ENCODE measurements around the gene ATF6B. TPM values are rescaled to one million over a fixed set of nuclear protein-coding genes. Genes with fewer than 3 reads are reported as not detected.
"Not testable (repeated sequence)": the region's sequence is repeated elsewhere in the genome, so short reads cannot be mapped to it uniquely, and the experiment has no call there.

Gene ATF6B
- total RNA-seq, 1 donor from 2014 or later = 80.1 TPM

- no peaks in the 10 kb centered on the region for H3K4me1 Mint-ChIP-seq (ENCODE audit: low read depth)
- DNase-seq (ENCODE audit: low spot score) = no peak
- no peak overlapping the region for H3K4me3 Mint-ChIP-seq
- intact Hi-C loops (cut with micrococcal nuclease) = no loop called here
- peaks cover 22% of the 10 kb centered on the region for H3K27me3 Mint-ChIP-seq (ENCODE audit: insufficient read depth)
- no peak overlapping the region for H3K27ac Mint-ChIP-seq
- no peaks in the 10 kb centered on the region for H3K9me3 Mint-ChIP-seq
- H3K36me3 Mint-ChIP-seq (ENCODE audit: low read depth) = no peaks in the 10 kb centered on the region
Observed at GRCh38 chr6:32105433-32105832, 22.6 kb downstream of the ATF6B start.

DNA sequence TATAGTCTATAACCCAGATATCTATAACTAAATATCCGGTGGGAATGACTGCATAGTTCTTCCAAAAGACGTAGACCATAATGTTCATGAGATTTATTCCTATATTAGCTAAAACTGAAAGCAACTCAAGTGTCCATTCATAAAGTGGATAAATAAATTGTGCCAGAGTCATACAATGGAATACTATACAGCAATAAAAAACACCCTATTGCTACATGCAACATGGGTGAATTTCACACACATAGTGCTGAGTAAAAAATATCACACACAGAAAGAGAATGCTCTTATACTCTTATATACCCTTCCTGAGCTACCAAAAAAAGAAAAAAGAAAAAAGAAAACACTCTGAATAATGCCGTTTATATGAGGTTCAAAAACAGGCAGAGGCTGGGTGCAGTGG lies 25.8 kb downstream of the ATF6B start:
- Mint-ChIP-seq H3K9me3 (no peaks in the 10 kb centered on the region), H3K36me3 (ENCODE audit: low read depth) (no peaks in the 10 kb centered on the region), H3K27me3 (ENCODE audit: insufficient read depth) (peaks cover 14% of the 10 kb centered on the region), H3K4me1 (ENCODE audit: low read depth) (no peaks in the 10 kb centered on the region), H3K4me3 (no peak overlapping the region), H3K27ac (no peak overlapping the region)
- intact Hi-C loops (cut with micrococcal nuclease) = no loop called here
- no peak for DNase-seq (ENCODE audit: low spot score)

DNA sequence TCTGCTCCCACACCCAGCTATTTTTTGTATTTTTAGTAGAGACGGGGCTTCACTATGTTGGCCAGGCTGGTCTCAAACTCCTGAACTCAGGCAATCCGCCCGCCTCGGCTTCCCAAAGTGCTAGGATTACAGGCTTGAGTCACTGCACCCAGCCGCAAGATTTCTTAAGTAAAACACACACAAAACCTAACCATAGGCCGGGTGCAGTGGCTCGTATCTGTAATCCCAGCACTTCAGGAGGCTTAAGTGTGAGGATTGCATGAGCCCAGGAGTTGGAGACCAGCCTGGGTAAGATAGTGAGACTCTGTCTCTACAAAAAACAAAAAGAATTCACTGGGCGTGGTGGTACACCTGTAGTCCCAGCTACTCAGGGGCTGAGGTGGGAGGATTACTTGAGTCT lies 27.8 kb downstream of the ATF6B start:
- H3K4me1 Mint-ChIP-seq (ENCODE audit: low read depth); H3K36me3 Mint-ChIP-seq (ENCODE audit: low read depth); H3K9me3 Mint-ChIP-seq; intact Hi-C loops (cut with micrococcal nuclease); H3K27ac Mint-ChIP-seq; DNase-seq (ENCODE audit: low spot score); H3K4me3 Mint-ChIP-seq: not testable (repeated sequence)
- H3K27me3 Mint-ChIP-seq (ENCODE audit: insufficient read depth) = peaks cover 22% of the 10 kb centered on the region

GRCh38 chr6:32097364-32097763 lies 30.7 kb downstream of the ATF6B start:
- H3K27me3 Mint-ChIP-seq (ENCODE audit: insufficient read depth) = peaks cover 34% of the 10 kb centered on the region
- no peak overlapping the region for H3K4me3 Mint-ChIP-seq
- intact Hi-C loops (cut with micrococcal nuclease) = no loop called here
- DNase-seq (ENCODE audit: low spot score) = no peak
- H3K36me3 Mint-ChIP-seq (ENCODE audit: low read depth) = no peaks in the 10 kb centered on the region
- no peaks in the 10 kb centered on the region for H3K4me1 Mint-ChIP-seq (ENCODE audit: low read depth)
- no peaks in the 10 kb centered on the region for H3K9me3 Mint-ChIP-seq
- no peak overlapping the region for H3K27ac Mint-ChIP-seq

GRCh38 chr6:32096394-32097258 lies 31.4 kb downstream of the ATF6B start:
- no peak overlapping the region for H3K4me3 Mint-ChIP-seq
- H3K9me3 Mint-ChIP-seq = no peaks in the 10 kb centered on the region

DNA sequence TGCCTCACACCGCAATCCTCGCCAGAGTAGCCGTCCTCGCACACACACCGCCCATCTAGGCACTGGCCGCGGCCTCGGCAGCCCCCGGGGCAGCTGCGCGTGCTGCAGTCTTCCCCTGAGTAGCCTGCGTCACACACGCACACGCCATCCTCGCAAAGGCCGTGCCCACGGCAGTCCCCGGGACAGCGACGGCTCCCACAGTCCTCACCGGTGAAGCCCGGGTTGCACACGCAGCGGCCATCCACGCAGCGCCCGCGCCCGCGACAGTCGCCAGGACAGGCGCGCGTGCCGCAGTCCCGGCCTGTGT lies 32.0 kb downstream of the ATF6B start:
- Mint-ChIP-seq H3K9me3 (no peaks in the 10 kb centered on the region), H3K4me1 (ENCODE audit: low read depth) (no peaks in the 10 kb centered on the region), H3K27ac (no peak overlapping the region), H3K27me3 (ENCODE audit: insufficient read depth) (peaks cover 39% of the 10 kb centered on the region), H3K36me3 (ENCODE audit: low read depth) (no peaks in the 10 kb centered on the region), H3K4me3 (no peak overlapping the region)
- intact Hi-C loops (cut with micrococcal nuclease) = no loop called here
- DNase-seq (ENCODE audit: low spot score) = no peak

More at GRCh38 chr6:32096394-32097258, 31.4 kb downstream of the ATF6B start:
- intact Hi-C loops (cut with micrococcal nuclease) = no loop called here
- DNase-seq (ENCODE audit: low spot score) = no peak
- Mint-ChIP-seq H3K27ac (no peak overlapping the region), H3K4me1 (ENCODE audit: low read depth) (no peaks in the 10 kb centered on the region), H3K27me3 (ENCODE audit: insufficient read depth) (peaks cover 37% of the 10 kb centered on the region), H3K36me3 (ENCODE audit: low read depth) (no peaks in the 10 kb centered on the region)

DNA sequence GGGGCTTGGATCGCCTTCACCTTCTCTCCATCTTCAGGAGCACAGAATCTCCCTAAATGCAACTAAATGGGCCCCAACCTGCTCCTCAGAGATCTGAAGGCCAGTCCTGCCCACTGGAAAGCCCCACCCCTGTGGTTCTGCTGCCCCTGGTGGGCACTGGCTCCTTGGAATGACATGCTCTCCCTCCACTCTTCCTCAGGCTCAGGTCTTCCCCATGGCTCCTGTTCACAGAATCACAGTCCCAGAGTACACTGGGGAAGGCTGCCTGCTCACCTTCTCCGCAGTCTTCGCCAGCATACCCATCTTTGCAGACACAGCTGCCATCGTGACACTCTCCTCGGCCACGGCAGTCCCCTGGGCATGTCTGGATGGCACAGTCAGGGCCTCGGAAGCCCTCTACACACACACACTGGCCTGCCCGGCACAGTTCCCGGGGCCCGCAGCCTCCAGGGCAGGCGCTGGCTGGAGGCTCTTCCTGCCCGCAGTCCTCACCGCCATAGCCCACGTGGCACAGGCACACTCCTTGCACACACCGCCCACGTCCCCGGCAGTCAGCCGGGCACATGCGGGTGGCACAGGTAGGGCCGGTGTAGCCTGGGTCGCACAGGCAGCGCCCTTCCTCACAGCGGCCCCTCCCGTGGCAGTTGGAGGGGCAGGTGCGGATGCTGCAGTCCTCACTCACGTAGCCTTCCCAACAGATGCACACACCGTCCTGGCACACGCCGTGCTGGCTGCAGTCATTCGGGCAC lies 32.5 kb downstream of the ATF6B start:
- H3K9me3 Mint-ChIP-seq = no peaks in the 10 kb centered on the region
- H3K27ac Mint-ChIP-seq = no peak overlapping the region
- no peaks in the 10 kb centered on the region for H3K4me1 Mint-ChIP-seq (ENCODE audit: low read depth)
- no peaks in the 10 kb centered on the region for H3K36me3 Mint-ChIP-seq (ENCODE audit: low read depth)
- no peak overlapping the region for H3K4me3 Mint-ChIP-seq
- peaks cover 42% of the 10 kb centered on the region for H3K27me3 Mint-ChIP-seq (ENCODE audit: insufficient read depth)
- intact Hi-C loops (cut with micrococcal nuclease) = no loop called here
- DNase-seq (ENCODE audit: low spot score) = no peak

DNA sequence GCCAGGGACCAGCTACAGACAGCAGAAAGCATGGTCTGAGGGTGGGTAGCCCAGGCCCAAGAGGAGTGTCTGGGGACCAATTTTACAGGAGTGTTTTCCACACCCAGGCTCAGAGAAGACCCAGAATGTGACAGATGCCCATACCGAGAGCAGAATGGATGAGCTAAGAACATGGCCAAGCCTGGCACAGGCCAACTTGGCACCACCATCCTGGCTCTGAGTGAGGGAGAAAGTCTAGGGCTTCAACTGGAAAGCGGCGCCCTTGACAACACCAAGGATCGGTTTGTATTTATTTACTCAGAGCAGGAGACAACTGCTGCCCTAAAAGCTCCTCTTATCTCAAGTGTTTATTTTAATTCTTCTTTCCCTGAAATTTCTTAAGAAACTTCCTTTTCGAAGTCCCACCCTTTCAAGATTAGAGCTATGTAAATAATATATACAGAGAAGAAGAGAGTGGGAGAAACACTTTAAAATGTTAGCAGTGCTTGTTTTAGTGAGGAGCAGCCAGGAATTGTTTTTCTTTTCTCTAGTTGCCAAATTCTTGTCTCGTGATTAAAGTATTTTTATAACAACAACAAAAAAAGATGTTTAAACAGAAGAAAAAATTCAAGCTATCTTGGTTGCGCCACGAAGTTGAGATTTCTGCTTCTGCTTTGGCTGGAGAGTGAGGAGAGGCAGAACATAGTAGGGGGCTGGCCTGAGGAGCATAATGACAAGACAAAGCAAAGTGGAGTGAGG lies 35.1 kb downstream of the ATF6B start:
- no peak overlapping the region for H3K4me3 Mint-ChIP-seq
- H3K36me3 Mint-ChIP-seq (ENCODE audit: low read depth) = no peaks in the 10 kb centered on the region
- intact Hi-C loops (cut with micrococcal nuclease) = no loop called here
- H3K9me3 Mint-ChIP-seq = no peaks in the 10 kb centered on the region
- peaks cover 42% of the 10 kb centered on the region for H3K27me3 Mint-ChIP-seq (ENCODE audit: insufficient read depth)
- no peak overlapping the region for H3K27ac Mint-ChIP-seq
- no peaks in the 10 kb centered on the region for H3K4me1 Mint-ChIP-seq (ENCODE audit: low read depth)
- no peak for DNase-seq (ENCODE audit: low spot score)

GRCh38 chr6:32089082-32089828 lies 38.8 kb downstream of the ATF6B start:
- Mint-ChIP-seq H3K9me3 (no peaks in the 10 kb centered on the region), H3K27me3 (ENCODE audit: insufficient read depth) (peaks cover 40% of the 10 kb centered on the region), H3K4me3 (no peak overlapping the region), H3K27ac (no peak overlapping the region), H3K4me1 (ENCODE audit: low read depth) (peaks cover 11% of the 10 kb centered on the region), H3K36me3 (ENCODE audit: low read depth) (no peaks in the 10 kb centered on the region)
- DNase-seq (ENCODE audit: low spot score) = no peak
- intact Hi-C loops (cut with micrococcal nuclease) = loop anchor here (10.0 kb wide), 1 partner anchor 166 kb away; no protein-coding TSS in a partner anchor

DNA sequence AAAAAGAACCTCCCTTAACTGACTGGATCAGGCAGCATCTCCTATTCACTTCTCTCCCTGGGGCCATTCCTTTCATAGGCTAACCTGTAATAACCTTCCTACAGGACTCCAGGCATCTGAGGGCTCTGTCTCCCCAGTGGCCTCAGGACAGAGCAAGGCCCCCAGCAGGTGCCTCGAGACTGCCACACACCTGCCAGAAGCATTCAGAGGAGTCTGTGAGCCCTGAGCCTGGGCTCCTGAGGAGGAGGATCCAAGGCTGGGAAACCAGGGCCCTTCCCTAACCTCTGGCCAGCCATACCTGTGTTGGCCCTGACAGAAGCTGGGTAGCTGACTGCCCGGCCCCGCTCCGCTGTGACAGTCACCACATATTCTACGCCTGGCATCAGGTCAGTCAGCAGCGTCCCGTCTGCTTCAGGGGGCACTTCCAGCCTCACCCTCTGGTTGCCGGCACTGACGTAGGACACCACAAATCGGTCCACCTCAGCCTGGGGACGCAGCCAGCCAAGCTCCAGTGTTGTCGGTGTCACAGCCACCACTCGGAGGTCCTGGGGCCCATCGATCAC lies 39.5 kb downstream of the ATF6B start:
- no peaks in the 10 kb centered on the region for H3K9me3 Mint-ChIP-seq
- no peak for DNase-seq (ENCODE audit: low spot score)
- H3K27ac Mint-ChIP-seq = no peak overlapping the region
- H3K4me1 Mint-ChIP-seq (ENCODE audit: low read depth) = peaks cover 11% of the 10 kb centered on the region
- H3K4me3 Mint-ChIP-seq = no peak overlapping the region
- H3K27me3 Mint-ChIP-seq (ENCODE audit: insufficient read depth) = peaks cover 43% of the 10 kb centered on the region
- no peaks in the 10 kb centered on the region for H3K36me3 Mint-ChIP-seq (ENCODE audit: low read depth)
- intact Hi-C loops (cut with micrococcal nuclease) = loop anchor here (10.0 kb wide), 1 partner anchor 166 kb away; no protein-coding TSS in a partner anchor

DNA sequence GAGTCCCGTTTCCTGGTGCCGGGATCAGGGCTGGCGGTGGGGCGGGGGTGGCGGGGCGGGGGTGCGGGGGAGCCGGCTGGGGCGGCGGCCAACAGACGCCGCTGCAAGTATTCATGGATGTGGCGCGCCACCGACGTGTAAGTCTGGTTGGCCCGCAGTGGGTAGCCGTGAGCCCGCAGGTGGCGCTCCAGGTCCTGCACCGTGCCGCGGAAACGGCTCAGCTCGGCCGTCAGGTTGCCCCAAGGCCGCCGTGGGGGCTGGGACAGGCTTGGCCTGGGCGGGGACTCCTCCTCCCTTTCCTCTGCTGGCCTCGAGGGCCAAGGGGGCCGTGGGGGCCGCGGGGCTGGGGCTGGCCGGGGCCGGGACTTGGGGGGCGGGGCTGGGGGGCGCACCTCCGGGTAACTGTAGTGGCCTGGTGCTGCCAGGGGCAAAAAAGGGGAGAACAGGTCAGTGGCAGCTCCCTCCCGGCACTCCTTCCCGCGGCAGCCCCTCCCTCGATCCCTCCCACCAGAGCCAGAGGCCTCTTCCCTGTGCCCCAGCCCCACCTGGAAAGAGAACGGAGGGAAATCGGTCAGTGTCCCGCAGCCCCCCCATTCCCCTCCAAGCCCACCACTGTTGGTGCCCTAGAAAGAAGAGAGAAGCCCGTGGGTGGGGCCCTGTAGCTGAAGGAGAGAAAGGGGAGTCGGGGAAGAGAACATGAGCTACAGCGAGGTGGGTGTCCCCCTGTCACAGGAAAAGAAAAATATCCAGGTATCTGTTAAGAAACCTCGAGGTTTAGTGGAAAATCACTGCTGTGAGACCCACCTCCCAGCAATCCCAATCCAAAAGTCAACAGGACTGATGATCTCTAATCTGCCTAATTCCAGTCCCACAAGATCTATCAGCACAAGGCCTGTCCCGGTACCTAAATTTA lies 40.2 kb downstream of the ATF6B start:
- Mint-ChIP-seq H3K27me3 (ENCODE audit: insufficient read depth) (peaks cover 42% of the 10 kb centered on the region), H3K9me3 (no peaks in the 10 kb centered on the region), H3K36me3 (ENCODE audit: low read depth) (no peaks in the 10 kb centered on the region), H3K27ac (no peak overlapping the region), H3K4me3 (no peak overlapping the region), H3K4me1 (ENCODE audit: low read depth) (peaks cover 11% of the 10 kb centered on the region)
- DNase-seq (ENCODE audit: low spot score) = peak; percentile 55
- intact Hi-C loops (cut with micrococcal nuclease) = loop anchor here (1.0 to 10.0 kb wide), 3 partner anchors 66 to 167 kb away; partner anchors contain the start of gene PPT2
